GM12878 (cell line): ENCODE measurements around the gene SWSAP1. TPM values are rescaled to one million over a fixed set of nuclear protein-coding genes. Genes with fewer than 3 reads are reported as not detected.

Experiments used
- ATAC-seq: fragments of 200-7000 bp; cut with Tn5 transposase; 3 replicates; pipeline ENCODE4 v1.9.1; 2020; ENCODE audit warnings: mild to moderate bottlenecking, moderate library complexity
- BruUV-seq: library from RNA; stranded (reverse); fragments of 400-500 nt; replicated peaks from 2 replicates; lab custom pipeline; 2021; lab: Mats Ljungman, UMichigan
- CTCF ChIA-PET: fragments of 300-600 bp; sonication (Branson Sonifier 250); formaldehyde crosslinking; extraction: SDS; loops from one replicate; lab custom pipeline; 2021; ENCODE audit warnings: inconsistent platforms; lab: Yijun Ruan, JAX
- POLR2A ChIA-PET: fragments of 350-600 bp; formaldehyde crosslinking; extraction: SDS; loops from one replicate; lab custom pipeline; 2021; ENCODE audit warnings: inconsistent platforms; lab: Charles Lee
- RAD21 ChIA-PET: fragments of 300-600 bp; sonication (Branson Sonifier 250); formaldehyde crosslinking; loops from one replicate; lab custom pipeline; 2023; ENCODE audit warnings: antibody characterized with exemption; ENCODE audit not compliant: unreplicated experiment; lab: Charles Lee
- SMC1A ChIA-PET: fragments of 300-600 bp; sonication (Branson Sonifier 250); formaldehyde crosslinking; loops from one replicate; lab custom pipeline; 2023; ENCODE audit not compliant: unreplicated experiment, uncharacterized antibody; lab: Charles Lee
- DNase-seq: peaks from one replicate; pipeline ENCODE4 v3.0.0-alpha.2; 2011; ENCODE audit warnings: low read depth, low spot score
- FAIRE-seq: peaks from 3 replicates; lab custom pipeline; 2011; peaks lifted over from hg19 to GRCh38; lab: Jason Lieb, UNC
- H2AFZ ChIP-seq: 2 replicates; pipeline ENCODE4 v1.6.0; 2011; ENCODE audit warnings: low read depth, low read length, control low read depth; ENCODE audit not compliant: control insufficient read depth
- H3K27ac ChIP-seq: 2 replicates; pipeline ENCODE4 v1.5.1; 2011; ENCODE audit warnings: control low read depth; ENCODE audit not compliant: control insufficient read depth, insufficient read depth
- H3K27me3 ChIP-seq, 2 experiments: replicated peaks in 1 of 2; 2 replicates each; pipeline versions ENCODE4 v1.6.0 to v1.6.1; 2011; ENCODE audit warnings: low read length in 1 of 2; ENCODE audit not compliant: control insufficient read depth in 2 of 2, insufficient read depth in 2 of 2
- H3K36me3 ChIP-seq, 2 experiments: 2 replicates each; pipeline ENCODE4 v1.5.1; 2011; ENCODE audit warnings: low read length in 1 of 2; ENCODE audit not compliant: control insufficient read depth in 2 of 2, insufficient read depth in 2 of 2
- H3K4me1 ChIP-seq: 2 replicates; pipeline ENCODE4 v1.6.1; 2011; ENCODE audit warnings: mild to moderate bottlenecking, low read length, moderate library complexity, mixed read lengths; ENCODE audit not compliant: control insufficient read depth, insufficient read depth
- H3K4me2 ChIP-seq: 2 replicates; pipeline ENCODE4 v1.6.0; 2011; ENCODE audit warnings: control low read depth; ENCODE audit not compliant: control insufficient read depth, insufficient read depth
- H3K4me3 ChIP-seq: fragments of 200-600 bp; sonication (generic); 2 replicates; pipeline ENCODE4 v1.5.1; 2016
- H3K79me2 ChIP-seq: 2 replicates; pipeline ENCODE4 v1.6.0; 2011; ENCODE audit warnings: low read length; ENCODE audit not compliant: control insufficient read depth, insufficient read depth
- H3K9ac ChIP-seq: 2 replicates; pipeline ENCODE4 v1.8.0; 2011; ENCODE audit warnings: low read length, control low read depth, mixed read lengths; ENCODE audit not compliant: control insufficient read depth, insufficient read depth
- H3K9me3 ChIP-seq: replicated peaks from 3 replicates; pipeline ENCODE4 v1.5.1; 2011; ENCODE audit warnings: mild to moderate bottlenecking, low read length; ENCODE audit not compliant: control insufficient read depth, insufficient read depth
- H4K20me1 ChIP-seq: 2 replicates; pipeline ENCODE4 v1.6.0; 2011; ENCODE audit not compliant: control insufficient read depth, insufficient read depth
- BRCA1 ChIP-seq: IDR thresholded peaks from 2 replicates; pipeline ENCODE4 v1.6.1; 2011; ENCODE audit warnings: low read depth, low read length, improper control_type of control experiment
- CBFB ChIP-seq: IDR thresholded peaks from 2 replicates; pipeline ENCODE4 v1.6.1; 2016; ENCODE audit warnings: antibody characterized with exemption, low read depth
- ESRRA ChIP-seq: IDR thresholded peaks from 2 replicates; pipeline ENCODE4 v1.6.1; 2012; ENCODE audit warnings: mild to moderate bottlenecking, low read length, improper control_type of control experiment
- GABPA ChIP-seq: IDR thresholded peaks from 2 replicates; pipeline ENCODE4 v1.6.1; 2014; ENCODE audit warnings: antibody characterized with exemption, low read depth, mild to moderate bottlenecking, inconsistent platforms
- IKZF2 ChIP-seq, 2 experiments: fragments of 450-650 bp; IDR thresholded peaks; 2 replicates each; pipeline ENCODE4 v1.6.1; 2017; ENCODE audit warnings: mild to moderate bottlenecking in 2 of 2, moderate library complexity in 2 of 2
- KDM1A ChIP-seq: fragments of 200-600 bp; sonication (generic); IDR thresholded peaks from 2 replicates; pipeline ENCODE4 v1.6.1; 2016; ENCODE audit warnings: borderline replicate concordance
- LARP7 ChIP-seq: fragments of 450-650 bp; IDR thresholded peaks from 2 replicates; pipeline ENCODE4 v1.6.1; 2017; ENCODE audit warnings: mild to moderate bottlenecking
- NBN ChIP-seq: fragments of 450-650 bp; IDR thresholded peaks from 2 replicates; pipeline ENCODE4 v1.6.1; 2016
- NFYB ChIP-seq: IDR thresholded peaks from 2 replicates; pipeline ENCODE4 v1.6.1; 2011; ENCODE audit warnings: low read depth, mild to moderate bottlenecking, low read length, improper control_type of control experiment, moderate library complexity; ENCODE audit not compliant: insufficient read depth
- NKRF ChIP-seq: fragments of 450-650 bp; conservative IDR thresholded peaks from 2 replicates; pipeline ENCODE4 v1.6.1; 2017; ENCODE audit warnings: mild to moderate bottlenecking, moderate library complexity
- PAX8 ChIP-seq: fragments of 450-650 bp; IDR thresholded peaks from 2 replicates; pipeline ENCODE4 v1.6.1; 2017; ENCODE audit warnings: mild to moderate bottlenecking, moderate library complexity
- POU2F2 ChIP-seq: IDR thresholded peaks from 3 replicates; pipeline ENCODE4 v1.6.1; 2011; ENCODE audit warnings: low read depth, mild to moderate bottlenecking, low read length, borderline replicate concordance
- REST ChIP-seq: IDR thresholded peaks from 2 replicates; pipeline ENCODE4 v1.6.1; 2012; ENCODE audit warnings: mild to moderate bottlenecking, low read depth, low read length
- RUNX3 ChIP-seq: IDR thresholded peaks from 2 replicates; pipeline ENCODE4 v1.6.1; 2012; ENCODE audit warnings: low read length, inconsistent platforms
- SMAD1 ChIP-seq: fragments of 450-650 bp; IDR thresholded peaks from 2 replicates; pipeline ENCODE4 v1.6.1; 2018; ENCODE audit warnings: mild to moderate bottlenecking, low read depth; ENCODE audit not compliant: partially characterized antibody
- SMARCA5 ChIP-seq: fragments of 450-650 bp; IDR thresholded peaks from 2 replicates; pipeline ENCODE4 v1.6.1; 2017; ENCODE audit warnings: mild to moderate bottlenecking
- SRF ChIP-seq, 2 experiments: IDR thresholded peaks; 2 replicates each; pipeline ENCODE4 v1.6.1; 2011; ENCODE audit warnings: low read depth in 2 of 2, low read length in 2 of 2, mild to moderate bottlenecking in 1 of 2, moderate library complexity in 1 of 2
- SUPT20H ChIP-seq: IDR thresholded peaks from 2 replicates; pipeline ENCODE4 v1.6.1; 2011; ENCODE audit warnings: low read depth, mild to moderate bottlenecking, low read length, moderate library complexity, borderline replicate concordance; ENCODE audit not compliant: control insufficient read depth
- ZNF217 ChIP-seq: fragments of 450-650 bp; IDR thresholded peaks from 2 replicates; pipeline ENCODE4 v1.6.1; 2017; ENCODE audit warnings: antibody characterized with exemption, mild to moderate bottlenecking
- ZNF24 ChIP-seq: fragments of 450-650 bp; IDR thresholded peaks from 2 replicates; pipeline ENCODE4 v1.6.1; 2017; ENCODE audit warnings: antibody characterized with exemption, mild to moderate bottlenecking
- ZNF622 ChIP-seq: fragments of 450-650 bp; IDR thresholded peaks from 2 replicates; pipeline ENCODE4 v1.6.1; 2017; ENCODE audit warnings: mild to moderate bottlenecking, inconsistent platforms
- WGBS: methylation state at CpG from one replicate; pipeline ENCODE4 v1.1.6; 2016; ENCODE audit warnings: low lambda C conversion rate; ENCODE audit not compliant: insufficient replicate concordance, insufficient coverage; ENCODE audit errors: missing lambda C conversion rate; 5-methylcytosine and 5-hydroxymethylcytosine counted together
- in situ Hi-C: fragments of 300-500 bp; cut with MboI; formaldehyde crosslinking; loops from 9 replicates; pipeline ENCODE4 v1.14.3; 2018; ENCODE audit warnings: mixed read lengths
- intact Hi-C: fragments of 100-400 bp; cut with micrococcal nuclease; formaldehyde crosslinking; loops from one replicate; pipeline ENCODE4 v1.14.2; 2022; ENCODE audit not compliant: unreplicated experiment
- polyA plus RNA-seq, 11 experiments: library from polyadenylated mRNA; depleted of rRNA in 4 of 11; unstranded in 6 of 11; stranded (reverse) in 5 of 11; fragments of >200 nt; fragmentation: Nextera tagmentation in 4 of 11; fragmentation: Illumina TruSeq in 1 of 11; extraction: Ambion mirVana in 4 of 11; extraction: Trizol in 1 of 11; gene quantifications; 1 replicate in 1 of 11; 2 replicates in 10 of 11; pipeline versions ENCODE4 v1.2.1 to v1.2.3, GENCODE V29; 2011 to 2016; ENCODE audit warnings: inconsistent platforms in 2 of 11, missing spikeins in 2 of 11, low read depth in 1 of 11
- total RNA-seq, 4 experiments: library from RNA; depleted of rRNA in 3 of 4; stranded (reverse); fragments of >200 nt in 3 of 4; fragmentation: Illumina TruSeq in 1 of 4; extraction: Trizol in 1 of 4; gene quantifications; 2 replicates each; pipeline versions ENCODE4 v1.2.1 to v1.2.3, GENCODE V29; 2013 to 2021

SWSAP1 gene
- total and polyA plus RNA-seq, 10 of the 15 experiments (the other 5 are each of a cell fraction or from before 2014, with no cell fraction given) = 0.18 to 6.5 (median 2.4) TPM

GRCh38 chr19:11373885-11374432 is 507 bp upstream of the SWSAP1 start:
- Histone ChIP-seq H3K4me2 (peak overlapping the region; percentile 83), H3K27me3 (no peaks in the 10 kb centered on the region), H3K27ac (peak overlapping the region; percentile 94), H3K79me2 (peaks cover 10% of the 10 kb centered on the region), H3K4me1 (peaks cover 21% of the 10 kb centered on the region), H3K4me3 (peak overlapping the region; percentile 77), H2AFZ (peak overlapping the region; percentile 98), H4K20me1 (no peaks in the 10 kb centered on the region), H3K9me3 (no peaks in the 10 kb centered on the region), H3K36me3 (no peaks in the 10 kb centered on the region), H3K9ac (peak overlapping the region; percentile 87; the same call in 1 of the 2 replicates)
- ATAC-seq (no peak), DNase-seq (no peak), FAIRE-seq (no peak)
- ChIA-PET POLR2A (interaction anchor here (0.6 to 4.8 kb wide), 11 partner anchors 9 to 424 kb away, joined by 3 to 48 read pairs (median 5); partner anchors contain the start of genes CCDC159, ODAD3, PRKCSH and TMEM205), SMC1A (interaction anchor here (0.8 to 6.1 kb wide), 10 partner anchors 27 to 155 kb away, joined by 3 to 40 read pairs (median 10); partner anchors contain the start of genes CCDC159, ECSIT, ODAD3 and PRKCSH), RAD21 (interaction anchor here (0.5 to 5.2 kb wide), 15 partner anchors 9 to 507 kb away, joined by 3 to 36 read pairs (median 5); partner anchors contain the start of genes CCDC159, EPOR, ODAD3 and RAB3D), CTCF (interaction anchor here (0.7 to 5.6 kb wide), 9 partner anchors 9 to 109 kb away, joined by 3 to 62 read pairs (median 8); partner anchors contain the start of genes CCDC159, EPOR, TMEM205 and TSPAN16)
- in situ Hi-C loops (no loop called here), intact Hi-C loops (loop anchor here (2.0 kb wide), 1 partner anchor 27 kb away; the partner anchor contains the start of genes CCDC159 and TMEM205)
- BruUV-seq = no TSS peak
- 5% methylated on average over 11 of the region's 11 CpGs for WGBS
- TF ChIP-seq SMARCA5 = peak; percentile 94
- no peak for TF ChIP-seq POU2F2
- no peak for TF ChIP-seq GABPA
- TF ChIP-seq LARP7 = peak; percentile 56
- no peak for TF ChIP-seq SMAD1
- TF ChIP-seq SUPT20H = no peak
- TF ChIP-seq ZNF24 = no peak
- TF ChIP-seq CBFB = 0 out of 2 replicates have a peak, but pooled peaks have one; percentile 1
- peak; percentile 76; the same call in 1 of the 2 replicates for TF ChIP-seq KDM1A
- no peak for TF ChIP-seq ZNF622
- TF ChIP-seq NKRF = peak; percentile 30; the same call in 1 of the 2 replicates
- TF ChIP-seq REST = no peak
- 0 out of 2 replicates have a peak, but pooled peaks have one; percentile 33 for TF ChIP-seq NBN
- peak; percentile 96 for TF ChIP-seq ZNF217
- TF ChIP-seq IKZF2 (IDR thresholded peaks at IDR 0.05) = no peak
- no peak for TF ChIP-seq SRF (IDR thresholded peaks at IDR 0.05; ENCODE audit: low read depth in 2 of 2, low read length in 2 of 2)
- TF ChIP-seq NFYB = no peak
- no peak for TF ChIP-seq BRCA1
- peak; percentile 59; the same call in 1 of the 2 replicates for TF ChIP-seq ESRRA
- 0 out of 2 replicates have a peak, but pooled peaks have one; percentile 13 for TF ChIP-seq RUNX3
- no peak for TF ChIP-seq PAX8
